ENCODE results near the gene DMGDH. TPM values are rescaled to one million over a fixed set of nuclear protein-coding genes. Genes with fewer than 3 reads are reported as not detected.

Gene DMGDH
- total and polyA plus RNA-seq, 10 of the 15 experiments (the other 5 are each of a cell fraction or from before 2014, with no cell fraction given): 0.22 to 1.5 (median 0.44) TPM; not detected in 3

- ChIA-PET SMC1A (ENCODE audit: uncharacterized antibody, unreplicated experiment) (interaction anchor here (1.0 to 3.4 kb wide), 4 partner anchors 9 to 92 kb away, joined by 4 to 19 read pairs (median 5); no protein-coding TSS in a partner anchor), POLR2A (no interaction called here), CTCF (interaction anchor here (0.6 to 1.4 kb wide), 8 partner anchors 8 to 470 kb away, joined by 3 to 7 read pairs (median 4); no protein-coding TSS in a partner anchor), RAD21 (ENCODE audit: unreplicated experiment) (interaction anchor here (0.7 to 1.7 kb wide), 3 partner anchors 30 to 141 kb away, joined by 3 to 9 read pairs (median 5); no protein-coding TSS in a partner anchor)
- TF ChIP-seq EZH2 (IDR thresholded peaks at IDR 0.05; ENCODE audit: borderline replicate concordance, control insufficient read depth, low read depth, low read length) (no peak), POU2F2 (IDR thresholded peaks at IDR 0.05; ENCODE audit: borderline replicate concordance, low read depth, low read length) (no peak), SUPT20H (IDR thresholded peaks at IDR 0.05; ENCODE audit: borderline replicate concordance, control insufficient read depth, low read depth, low read length) (no peak), GATAD2B (conservative IDR thresholded peaks at IDR 0.05; ENCODE audit: low read depth) (no peak), SIN3A (IDR thresholded peaks at IDR 0.05; ENCODE audit: low read depth, low read length) (no peak), SPI1 (IDR thresholded peaks at IDR 0.05; ENCODE audit: borderline replicate concordance, insufficient read depth, low read depth, low read length) (no peak), ZZZ3 (IDR thresholded peaks at IDR 0.05; ENCODE audit: control insufficient read depth, insufficient read length, low read depth) (no peak), RBBP5 (conservative IDR thresholded peaks at IDR 0.05) (no peak), ZNF384 (IDR thresholded peaks at IDR 0.05; ENCODE audit: borderline replicate concordance, low read depth, low read length) (no peak)
- H3K27ac ChIP-seq (ENCODE audit: control insufficient read depth, insufficient read depth): no peak overlapping the region
- H3K27me3 ChIP-seq (replicated peaks in 1 of 2; ENCODE audit: control insufficient read depth in 2 of 2, insufficient read depth in 2 of 2, low read length in 1 of 2): no peaks in the 10 kb centered on the region
- H4K20me1 ChIP-seq (ENCODE audit: control insufficient read depth, insufficient read depth): no peaks in the 10 kb centered on the region
- no TSS peak for BruUV-seq (replicated peaks)
- DNase-seq (ENCODE audit: low read depth, low spot score) (no peak), ATAC-seq (no peak), FAIRE-seq (no peak)
- WGBS (ENCODE audit: insufficient coverage, insufficient replicate concordance, low lambda C conversion rate, missing lambda C conversion rate): 86% methylated on average over 2 of the region's 2 CpGs
- no peaks in the 10 kb centered on the region for H3K36me3 ChIP-seq (ENCODE audit: control insufficient read depth in 2 of 2, insufficient read depth in 2 of 2, low read length in 1 of 2)
- H3K9ac ChIP-seq (ENCODE audit: control insufficient read depth, insufficient read depth, low read length): no peak overlapping the region
- H3K79me2 ChIP-seq (ENCODE audit: control insufficient read depth, insufficient read depth, low read length): no peaks in the 10 kb centered on the region
- no peaks in the 10 kb centered on the region; the same call in 2 of the 3 replicates for H3K9me3 ChIP-seq (replicated peaks; ENCODE audit: control insufficient read depth, insufficient read depth, low read length)
- peaks cover 4% of the 10 kb centered on the region; the same call in 1 of the 2 replicates for H3K4me1 ChIP-seq (ENCODE audit: control insufficient read depth, insufficient read depth, low read length)
- H3K4me3 ChIP-seq: no peak overlapping the region
- no peak overlapping the region for H3K4me2 ChIP-seq (ENCODE audit: control insufficient read depth, insufficient read depth)
- no peak overlapping the region for H2AFZ ChIP-seq (ENCODE audit: control insufficient read depth, low read depth, low read length)
- in situ Hi-C loops (cut with MboI) (no loop called here), intact Hi-C loops (cut with micrococcal nuclease; ENCODE audit: unreplicated experiment) (no loop called here)
Measured at GRCh38 chr5:78992146-78992545, 77.3 kb downstream of the DMGDH start.

Data from GM12878 (cell line).